AG08395 (cell line): ENCODE results near the gene TRIO.

Experiments used
- DNase-seq: peaks from one replicate; pipeline ENCODE4 v3.0.0; 2012; ENCODE audit warnings: mixed read lengths, low spot score

The TRIO gene

GRCh38 chr5:14460844-14461398, 317.8 kb downstream of the TRIO start:
- no peak for DNase-seq

- DNase-seq: no peak
Measured at GRCh38 chr5:14462681-14463080, 319.5 kb downstream of the TRIO start.

- DNase-seq: peak; percentile 65
Measured at GRCh38 chr5:14463629-14464028, 320.5 kb downstream of the TRIO start.

- DNase-seq: no peak
Measured at GRCh38 chr5:14464096-14464495, 321.0 kb downstream of the TRIO start.

GRCh38 chr5:14464671-14465070, 321.5 kb downstream of the TRIO start:
- no peak for DNase-seq

GRCh38 chr5:14465116-14465515, 322.0 kb downstream of the TRIO start:
- no peak for DNase-seq

- no peak for DNase-seq
Measured at GRCh38 chr5:14465776-14466175, 322.6 kb downstream of the TRIO start.

- no peak for DNase-seq
Measured at GRCh38 chr5:14467251-14467650, 324.1 kb downstream of the TRIO start.

- no peak for DNase-seq
Measured at GRCh38 chr5:14467886-14468285, 324.7 kb downstream of the TRIO start.

GRCh38 chr5:14469551-14470377, 326.6 kb downstream of the TRIO start:
- no peak for DNase-seq

GRCh38 chr5:14471507-14471906, 328.4 kb downstream of the TRIO start:
- DNase-seq: no peak

- DNase-seq: no peak
Measured at GRCh38 chr5:14472986-14473567, 329.9 kb downstream of the TRIO start.

- DNase-seq: no peak
Measured at GRCh38 chr5:14475045-14475444, 331.9 kb downstream of the TRIO start.

GRCh38 chr5:14476786-14477435, 333.8 kb downstream of the TRIO start:
- DNase-seq: peak; percentile 52

- no peak for DNase-seq
Measured at GRCh38 chr5:14479143-14479696, 336.1 kb downstream of the TRIO start.

- DNase-seq: no peak
Measured at GRCh38 chr5:14481349-14481748, 338.2 kb downstream of the TRIO start.

GRCh38 chr5:14482085-14482484, 338.9 kb downstream of the TRIO start:
- DNase-seq: no peak

GRCh38 chr5:14483504-14484157, 340.5 kb downstream of the TRIO start:
- DNase-seq: no peak

GRCh38 chr5:14486486-14486885, 343.3 kb downstream of the TRIO start:
- no peak for DNase-seq

GRCh38 chr5:14486996-14487896, 344.1 kb downstream of the TRIO start:
- DNase-seq: no peak
